GM19395 (cell line): ENCODE measurements around the gene MRTO4.
A peak's percentile ranks its signal among the peaks of the same experiment; 100 is the strongest.
"Not testable (repeated sequence)": the region's sequence is repeated elsewhere in the genome, so short reads cannot be mapped to it uniquely, and the experiment has no call there.

Source experiments
- ATAC-seq: cut with Tn5 transposase; IDR thresholded peaks from one replicate; pipeline ENCODE4 v1.9.1; 2021; ENCODE audit warnings: mild to moderate bottlenecking, moderate library complexity; ENCODE audit not compliant: unreplicated experiment

The MRTO4 gene

DNA sequence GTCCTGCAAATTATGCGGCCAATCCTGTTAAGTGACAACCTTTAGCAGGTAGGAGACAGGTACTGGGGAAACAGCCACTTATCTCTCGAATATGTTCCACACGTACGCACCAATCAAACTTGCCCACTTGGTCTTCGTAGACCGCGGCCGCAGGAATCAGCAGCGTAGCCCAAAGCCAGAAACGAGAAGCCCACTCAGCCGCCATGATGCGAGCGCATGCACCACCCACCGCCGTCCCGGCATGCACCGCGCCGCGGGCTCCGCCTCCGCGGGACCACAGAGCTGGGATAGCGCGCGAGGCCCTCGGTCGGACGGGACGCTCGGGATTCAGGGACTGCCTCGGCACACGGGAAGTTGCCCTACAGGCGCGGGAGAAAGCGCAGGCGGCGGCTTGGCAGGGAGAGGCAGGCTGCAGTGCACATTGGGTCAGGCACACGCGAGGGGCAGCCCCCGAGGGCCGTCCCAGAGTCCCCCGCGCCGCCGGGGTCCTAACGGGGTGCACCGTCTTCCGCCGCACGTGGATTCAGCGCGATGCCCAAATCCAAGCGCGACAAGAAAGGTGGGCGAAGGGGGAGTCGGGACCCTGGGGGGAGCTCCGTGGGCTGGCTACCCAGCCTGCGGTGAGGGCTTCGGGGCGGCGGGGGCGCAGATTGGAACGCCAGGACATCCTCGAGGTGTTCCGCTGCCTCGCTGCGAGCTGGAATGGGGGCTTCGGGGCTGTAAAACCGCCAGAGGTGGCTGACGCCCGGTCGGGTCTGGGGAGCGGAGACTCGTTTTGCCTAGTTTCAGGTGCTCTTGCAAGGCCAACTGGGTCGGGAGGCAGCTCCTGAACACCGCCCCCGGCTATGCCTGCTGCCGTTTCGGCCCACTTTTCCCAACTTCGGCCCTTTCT, at the start of gene MRTO4, which contains the start of gene EMC1:
MRTO4 (plus strand) TSS at position 501 of the 892 bp plus-strand sequence; CDS start at position 532, 31 bp downstream.
EMC1 (minus strand) TSS at position 220 of the 892 bp plus-strand sequence; CDS start at position 205, 15 bp downstream.
- ATAC-seq: peak; percentile 89

DNA sequence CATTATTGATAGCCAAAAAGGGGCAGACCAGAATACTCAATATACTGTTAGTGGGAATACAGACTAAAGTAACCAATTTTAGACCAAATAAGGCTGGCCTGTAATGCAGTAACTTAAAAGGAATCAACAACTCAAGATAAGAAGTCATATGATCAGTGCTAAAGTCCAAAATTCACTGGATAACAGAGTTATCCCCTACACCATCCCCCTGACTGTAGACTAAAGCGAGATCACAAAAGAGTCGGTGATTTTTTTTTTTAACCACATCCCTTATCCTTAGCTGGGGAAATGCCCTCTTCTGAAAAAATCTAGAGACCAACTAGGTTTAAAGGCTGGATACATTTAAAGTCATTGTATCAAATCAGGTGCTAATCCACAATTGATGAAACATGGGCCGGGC, 49.2 kb upstream of the MRTO4 start:
- no peak for ATAC-seq

DNA sequence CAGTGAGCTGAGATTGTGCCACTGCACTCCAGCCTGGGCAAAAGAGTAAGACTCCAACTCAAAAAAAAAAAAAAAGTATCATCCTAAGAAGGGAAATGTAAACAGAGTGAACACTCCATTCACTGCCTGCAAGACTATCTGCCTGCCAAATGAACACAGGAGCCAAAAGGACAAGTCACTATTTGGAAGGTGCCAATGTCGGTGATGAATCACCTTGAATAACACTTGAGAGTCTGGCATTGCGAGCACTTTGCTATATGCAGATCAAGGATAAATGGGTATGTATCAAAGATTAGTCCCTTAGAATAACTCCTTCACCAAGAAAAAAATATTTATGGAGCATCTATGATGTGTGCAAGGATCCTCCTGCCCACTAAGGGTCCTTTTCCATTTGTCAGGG, 48.2 kb upstream of the MRTO4 start:
- ATAC-seq: no peak

GRCh38 chr1:19204446-19205266, 46.9 kb upstream of the MRTO4 start:
- no peak for ATAC-seq

DNA sequence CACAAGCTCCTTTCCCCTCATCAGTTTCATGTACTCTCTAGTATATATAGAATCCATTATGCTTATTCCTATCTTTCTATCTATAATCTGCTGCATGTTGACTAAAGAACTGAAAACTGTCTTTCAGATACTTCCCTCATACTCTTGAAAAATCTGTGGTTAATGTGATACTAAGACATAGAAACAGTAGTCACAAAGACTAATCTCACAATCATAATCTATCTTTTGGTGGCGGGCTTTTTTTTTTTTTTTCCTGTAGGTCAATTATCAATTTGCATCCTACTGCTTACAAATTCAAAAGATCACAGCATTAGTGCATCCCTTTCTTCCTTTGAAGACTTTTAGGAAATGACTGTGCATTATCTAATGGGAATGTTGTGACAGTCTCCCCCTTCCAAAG, 46.2 kb upstream of the MRTO4 start:
- no peak for ATAC-seq

GRCh38 chr1:19205845-19206244, 45.8 kb upstream of the MRTO4 start:
- ATAC-seq: no peak

DNA sequence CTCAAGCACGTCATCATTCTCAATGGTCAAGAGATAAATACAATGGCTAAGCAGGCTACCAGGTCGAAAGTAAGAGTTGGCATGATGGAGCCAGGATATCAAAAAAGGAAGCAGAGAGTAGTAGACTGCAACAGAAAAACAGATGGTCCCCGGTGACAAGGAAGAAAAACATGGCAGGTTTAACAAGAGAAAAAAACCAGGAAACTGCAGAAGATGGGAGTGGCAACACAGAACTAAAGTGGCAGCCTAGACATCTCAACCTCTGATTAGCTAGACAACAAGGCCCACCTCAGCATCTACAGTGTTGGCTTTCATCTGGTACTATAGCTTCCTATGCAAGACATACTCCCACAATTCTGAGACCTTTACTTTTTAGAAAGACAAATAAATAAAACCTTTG, 44.7 kb upstream of the MRTO4 start:
- ATAC-seq: no peak

DNA sequence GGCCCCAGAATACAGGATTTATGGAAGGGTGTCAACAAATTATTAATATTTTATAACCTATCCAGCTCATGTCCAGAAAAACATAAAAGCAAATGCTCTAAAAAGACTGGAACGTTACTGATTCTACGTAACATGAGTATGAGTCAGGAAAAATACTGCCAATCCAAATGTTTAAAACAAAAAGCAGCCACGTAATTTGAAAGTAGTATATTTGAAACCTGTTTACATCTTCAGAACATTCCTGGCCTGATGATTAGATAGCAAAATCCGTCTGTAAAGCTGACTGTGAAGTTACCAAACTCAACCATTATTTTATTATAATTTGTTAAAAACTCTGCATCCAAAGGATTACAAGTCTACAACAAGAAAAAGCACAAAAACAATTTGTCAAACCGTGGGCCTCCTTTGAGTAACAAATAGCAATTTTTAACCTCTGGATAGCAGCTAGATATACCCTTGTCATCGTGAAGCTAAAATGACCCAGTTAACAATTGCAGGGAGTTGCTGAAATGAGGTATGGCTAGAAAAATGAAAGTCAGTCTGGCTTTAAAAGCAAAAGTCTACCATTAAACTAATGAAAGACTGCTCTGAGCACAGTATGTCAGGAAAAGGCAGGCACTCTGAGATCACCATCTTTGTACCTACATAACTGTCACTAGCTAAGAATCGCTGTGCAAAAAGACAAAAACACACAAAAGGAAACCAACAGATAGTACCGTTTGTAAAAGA, 42.7 kb upstream of the MRTO4 start:
- no peak for ATAC-seq

DNA sequence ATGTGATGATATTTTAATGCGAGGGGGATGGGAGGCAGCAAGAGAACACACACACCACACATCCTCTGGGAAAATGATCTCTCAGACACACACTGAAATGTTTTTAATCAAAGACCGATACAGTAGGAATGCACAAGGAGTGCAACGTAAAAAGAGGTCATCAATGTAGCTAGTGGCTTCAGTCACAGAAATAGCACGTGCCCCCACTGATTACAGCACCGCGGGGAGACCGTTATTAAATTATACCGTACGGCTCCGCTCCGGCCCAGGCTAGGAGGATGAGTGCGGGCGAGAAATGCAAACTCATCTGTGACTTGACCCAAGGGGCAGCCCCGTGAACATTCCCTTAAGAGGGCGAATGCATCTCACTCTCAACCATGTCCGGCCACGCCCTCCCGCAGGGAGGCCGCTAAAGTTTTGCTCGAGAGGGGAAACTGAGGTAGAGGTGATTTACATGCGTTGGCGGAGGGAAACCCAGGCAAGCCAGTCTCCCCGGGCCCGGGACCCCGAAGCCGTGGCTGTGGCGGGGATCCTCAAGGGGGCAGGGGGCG, 42.1 kb upstream of the MRTO4 start:
- ATAC-seq: peak; percentile 62

GRCh38 chr1:19209990-19210771, 41.4 kb upstream of the MRTO4 start, which contains the start of gene UBR4:
Gene UBR4 (minus strand): TSS chr1:19210266. CDS start chr1:19210248, 18 bp downstream.
- peak; percentile 80 for ATAC-seq

DNA sequence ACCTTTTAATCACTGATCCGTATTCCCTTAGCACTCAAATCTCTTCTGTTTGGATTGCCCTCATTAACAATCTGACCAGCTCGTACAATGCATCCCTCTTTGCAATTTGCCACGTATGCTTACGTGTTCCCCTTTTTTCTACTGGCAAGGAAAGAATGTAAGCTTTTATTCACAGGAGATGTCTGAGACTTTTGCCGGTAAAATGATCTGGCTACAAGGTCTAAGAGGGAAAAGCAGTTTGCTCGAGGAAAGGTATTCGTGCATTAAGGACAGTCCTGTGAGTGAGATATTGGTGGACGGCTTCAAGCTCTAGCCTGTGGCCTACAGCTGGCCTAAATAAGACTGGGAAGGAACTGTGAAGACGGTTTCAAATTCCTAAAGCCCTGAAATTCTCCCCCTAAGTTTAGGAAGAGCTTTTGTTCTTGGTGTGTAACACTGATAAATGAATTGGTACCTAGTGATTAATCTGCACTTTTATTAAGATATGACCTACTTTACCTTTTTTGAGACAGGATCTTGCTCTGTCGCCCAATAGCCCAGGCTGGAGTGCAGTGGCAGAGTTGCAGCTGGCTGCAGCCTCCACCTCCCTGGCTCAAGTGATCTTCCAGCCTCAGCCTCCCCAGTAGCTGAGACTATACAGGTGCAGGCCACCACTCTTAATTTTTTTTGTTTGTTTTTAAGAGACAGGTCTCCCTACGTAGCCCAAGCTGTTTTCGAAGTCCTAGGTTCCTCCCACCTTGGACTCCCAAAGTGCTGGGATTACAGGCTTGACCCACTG, 40.6 kb upstream of the MRTO4 start:
- no peak for ATAC-seq

DNA sequence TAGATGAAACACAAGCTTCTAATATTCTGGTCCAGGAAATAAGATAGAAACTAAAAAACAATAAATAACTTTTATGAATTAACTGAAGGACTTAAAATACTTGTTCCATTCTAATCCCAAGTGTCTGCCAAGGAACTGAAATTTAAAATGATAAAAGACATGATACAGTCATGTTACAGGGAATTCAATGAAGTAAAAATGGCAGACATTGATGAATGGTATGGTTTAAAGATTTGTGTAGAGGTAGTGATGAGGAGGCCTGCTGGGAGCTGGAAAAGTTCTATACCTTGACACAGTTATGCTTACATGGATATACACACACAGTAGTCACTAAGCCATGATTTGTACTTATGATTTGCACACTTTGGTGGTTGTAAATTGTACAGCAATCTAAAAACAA, 39.4 kb upstream of the MRTO4 start:
- ATAC-seq: no peak

DNA sequence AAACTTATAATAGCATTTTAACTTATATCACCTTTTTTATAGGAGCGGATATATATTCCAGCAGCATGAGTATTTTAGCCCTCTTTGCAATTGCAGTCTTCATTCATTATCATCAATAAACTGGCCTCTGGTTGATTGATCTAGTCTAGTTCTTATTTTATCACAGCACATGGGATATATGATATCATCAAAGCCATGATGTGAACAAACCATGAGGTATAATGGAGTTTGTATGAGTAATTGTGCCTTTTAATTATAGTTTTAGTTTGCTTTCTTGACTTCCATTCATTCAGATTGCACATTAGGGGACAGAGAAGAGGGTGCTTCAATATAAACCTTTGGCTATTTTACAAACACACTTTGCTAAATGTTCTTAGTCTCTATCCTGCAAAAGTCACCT, 38.0 kb upstream of the MRTO4 start:
- no peak for ATAC-seq

DNA sequence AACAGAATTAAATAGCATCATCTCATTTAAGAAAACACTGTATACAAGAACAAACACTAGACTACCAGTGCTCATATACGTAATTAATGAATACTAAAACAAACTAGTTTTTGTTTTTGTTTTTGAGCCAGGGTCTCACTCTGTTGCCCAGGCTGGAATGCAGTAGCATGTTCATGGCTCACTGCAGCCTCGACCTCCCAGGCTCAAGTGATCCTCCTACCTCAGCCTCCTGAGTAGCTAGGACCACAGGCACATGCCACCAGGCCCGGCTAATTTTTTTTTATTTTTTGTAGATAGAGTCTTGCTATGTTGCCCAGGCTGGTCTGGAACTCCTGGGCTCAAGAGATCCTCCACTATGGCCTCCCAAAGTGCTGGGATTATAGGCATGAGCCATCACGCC, 35.0 kb upstream of the MRTO4 start:
- not testable (repeated sequence) for ATAC-seq

- ATAC-seq: no peak
Measured at GRCh38 chr1:19219451-19219850, 32.2 kb upstream of the MRTO4 start.

GRCh38 chr1:19220080-19220846, 31.3 kb upstream of the MRTO4 start:
- no peak for ATAC-seq

DNA sequence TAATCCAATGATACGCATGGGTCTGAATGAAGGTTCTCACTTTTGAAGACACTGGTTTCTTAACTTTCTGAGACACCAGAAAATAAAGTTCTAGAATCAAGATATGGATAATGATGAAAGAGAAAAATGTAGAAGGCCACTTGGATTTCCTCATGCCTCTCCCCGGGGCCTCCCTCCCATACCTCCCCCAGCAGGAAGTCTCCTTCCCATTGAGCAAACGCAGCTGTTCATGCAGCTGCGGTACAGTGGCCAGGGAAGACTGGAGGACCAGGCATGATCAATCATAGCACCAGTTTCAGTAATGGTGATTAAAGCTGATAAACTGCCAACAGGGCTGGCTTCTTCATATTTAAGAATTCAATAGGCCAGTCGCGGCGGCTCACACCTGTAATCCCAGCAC, 30.6 kb upstream of the MRTO4 start:
- no peak for ATAC-seq

DNA sequence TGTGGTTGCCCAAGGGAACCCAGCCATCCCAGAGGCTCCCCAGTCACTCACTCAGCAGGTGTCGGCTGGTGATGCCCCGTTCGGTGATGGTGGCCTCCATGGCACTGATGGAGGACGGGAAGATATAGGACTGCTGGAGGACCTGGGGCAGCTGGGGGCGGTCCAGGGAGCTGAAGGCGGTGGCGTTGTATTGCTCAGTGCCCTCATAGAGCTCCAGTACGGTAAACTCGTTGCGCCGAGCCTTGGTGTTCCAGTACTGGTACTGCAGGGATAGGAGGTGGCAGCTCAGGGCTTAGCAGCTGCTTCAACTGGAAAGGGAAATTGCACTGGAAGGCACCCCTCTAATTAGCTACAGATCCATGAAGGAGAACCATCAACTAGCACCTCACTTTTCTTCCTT, 29.0 kb upstream of the MRTO4 start:
- no peak for ATAC-seq
